HL-60 (cell line): Measurements from ENCODE around the gene EHBP1.

Experiments
- GABPA ChIP-seq: IDR thresholded peaks from 2 replicates; pipeline ENCODE4 v1.6.1; 2012; ENCODE audit warnings: low read depth
- POLR2AphosphoS5 ChIP-seq: IDR thresholded peaks from 2 replicates; pipeline ENCODE4 v1.6.1; 2012; ENCODE audit warnings: low read depth
- SPI1 ChIP-seq: IDR thresholded peaks from 2 replicates; pipeline ENCODE4 v1.6.1; 2012; ENCODE audit warnings: low read depth, mild to moderate bottlenecking, borderline replicate concordance
- TF ChIP-seq, protein P1 (sequence below): IDR thresholded peaks from one replicate; pipeline ENCODE4 v1.5.1; 2011; ENCODE audit warnings: low read length, control low read depth, inconsistent platforms; ENCODE audit not compliant: insufficient read depth

DNA sequence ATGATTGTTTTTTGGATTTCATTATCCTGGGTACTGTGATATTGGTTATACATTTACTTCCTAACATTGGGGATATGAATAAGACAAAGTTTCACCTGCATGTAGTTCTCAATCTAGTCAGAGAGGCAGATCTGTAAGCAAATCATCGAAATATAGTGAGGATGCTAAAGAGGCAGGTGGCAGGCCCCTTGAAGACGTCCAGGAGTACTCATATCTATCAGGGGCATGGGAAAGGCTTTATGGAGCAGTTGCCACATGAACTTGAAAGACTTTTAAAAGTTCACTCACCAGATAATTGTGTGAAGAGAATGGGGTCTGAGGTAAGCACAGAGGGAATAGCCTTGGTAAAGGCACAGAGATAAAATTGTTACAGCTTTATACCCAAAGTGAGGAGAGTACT lies 78.8 kb downstream of the EHBP1 start:
- TF ChIP-seq, protein P1, sequence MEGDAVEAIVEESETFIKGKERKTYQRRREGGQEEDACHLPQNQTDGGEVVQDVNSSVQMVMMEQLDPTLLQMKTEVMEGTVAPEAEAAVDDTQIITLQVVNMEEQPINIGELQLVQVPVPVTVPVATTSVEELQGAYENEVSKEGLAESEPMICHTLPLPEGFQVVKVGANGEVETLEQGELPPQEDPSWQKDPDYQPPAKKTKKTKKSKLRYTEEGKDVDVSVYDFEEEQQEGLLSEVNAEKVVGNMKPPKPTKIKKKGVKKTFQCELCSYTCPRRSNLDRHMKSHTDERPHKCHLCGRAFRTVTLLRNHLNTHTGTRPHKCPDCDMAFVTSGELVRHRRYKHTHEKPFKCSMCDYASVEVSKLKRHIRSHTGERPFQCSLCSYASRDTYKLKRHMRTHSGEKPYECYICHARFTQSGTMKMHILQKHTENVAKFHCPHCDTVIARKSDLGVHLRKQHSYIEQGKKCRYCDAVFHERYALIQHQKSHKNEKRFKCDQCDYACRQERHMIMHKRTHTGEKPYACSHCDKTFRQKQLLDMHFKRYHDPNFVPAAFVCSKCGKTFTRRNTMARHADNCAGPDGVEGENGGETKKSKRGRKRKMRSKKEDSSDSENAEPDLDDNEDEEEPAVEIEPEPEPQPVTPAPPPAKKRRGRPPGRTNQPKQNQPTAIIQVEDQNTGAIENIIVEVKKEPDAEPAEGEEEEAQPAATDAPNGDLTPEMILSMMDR = no peak
- TF ChIP-seq POLR2AphosphoS5 (no peak), SPI1 (no peak), GABPA (no peak)
